ENCODE measurements around the gene ENAH.

Gene ENAH

GRCh38 chr1:225554216-225554812 is 98.6 kb downstream of the ENAH start:
- no peak for DNase-seq

- no peak for DNase-seq
Measured at GRCh38 chr1:225549821-225550220, 103.1 kb downstream of the ENAH start.

- no peak for DNase-seq
Measured at GRCh38 chr1:225548140-225548857, 104.6 kb downstream of the ENAH start.

GRCh38 chr1:225545649-225546048 is 107.3 kb downstream of the ENAH start:
- DNase-seq: no peak

GRCh38 chr1:225544924-225545323 is 108.0 kb downstream of the ENAH start:
- DNase-seq: no peak

GRCh38 chr1:225544263-225544662 is 108.7 kb downstream of the ENAH start:
- no peak for DNase-seq

- DNase-seq: no peak
Measured at GRCh38 chr1:225543350-225543749, 109.6 kb downstream of the ENAH start.

- no peak for DNase-seq
Measured at GRCh38 chr1:225541383-225541782, 111.5 kb downstream of the ENAH start.

- no peak for DNase-seq
Measured at GRCh38 chr1:225539575-225539974, 113.3 kb downstream of the ENAH start.

GRCh38 chr1:225539069-225539468 is 113.9 kb downstream of the ENAH start:
- no peak for DNase-seq

- DNase-seq: no peak
Measured at GRCh38 chr1:225537554-225538251, 115.2 kb downstream of the ENAH start.

GRCh38 chr1:225535280-225535679 is 117.6 kb downstream of the ENAH start:
- DNase-seq: no peak

GRCh38 chr1:225534772-225535171 is 118.2 kb downstream of the ENAH start:
- no peak for DNase-seq

GRCh38 chr1:225534135-225534534 is 118.8 kb downstream of the ENAH start:
- no peak for DNase-seq

GRCh38 chr1:225533238-225533637 is 119.7 kb downstream of the ENAH start:
- no peak for DNase-seq

GRCh38 chr1:225532240-225532944 is 120.5 kb downstream of the ENAH start:
- no peak for DNase-seq

- no peak for DNase-seq
Measured at GRCh38 chr1:225529726-225530125, 123.2 kb downstream of the ENAH start.

- DNase-seq: no peak
Measured at GRCh38 chr1:225527575-225527974, 125.3 kb downstream of the ENAH start.

GRCh38 chr1:225526878-225527277 is 126.0 kb downstream of the ENAH start:
- no peak for DNase-seq

- no peak for DNase-seq
Measured at GRCh38 chr1:225525377-225525776, 127.5 kb downstream of the ENAH start.

- no peak for DNase-seq
Measured at GRCh38 chr1:225524570-225524969, 128.4 kb downstream of the ENAH start.

GRCh38 chr1:225523263-225523950 is 129.5 kb downstream of the ENAH start:
- no peak for DNase-seq
